ENCODE data around the gene TPM4. TPM values are rescaled to one million over a fixed set of nuclear protein-coding genes. Genes with fewer than 3 reads are reported as not detected.
A peak's percentile ranks its signal among the peaks of the same experiment; 100 is the strongest.

The TPM4 gene
- total RNA-seq, 1 donor: 1,233 TPM

DNA sequence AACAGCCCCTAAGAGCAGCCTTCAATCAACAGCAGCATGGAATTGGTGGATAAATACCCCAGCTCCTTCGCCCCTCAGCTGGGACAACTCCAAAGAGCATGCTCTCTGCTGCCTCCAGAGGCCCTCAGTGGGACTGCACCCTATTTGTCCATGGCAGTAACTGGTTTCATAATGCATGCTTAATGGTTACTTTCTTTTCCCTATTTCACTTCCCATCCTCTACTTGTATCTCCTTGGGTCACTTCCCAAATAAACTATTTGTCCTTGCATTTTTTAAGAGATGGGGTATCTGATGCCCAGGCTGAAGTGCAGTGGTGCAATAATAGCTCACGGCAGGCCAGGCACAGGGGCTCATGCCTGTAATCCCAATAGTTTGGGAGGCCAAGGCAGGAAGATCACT, 13.5 kb upstream of the TPM4 start:
- peak; percentile 91 for TF ChIP-seq CTCF (IDR thresholded peaks at IDR 0.05; ENCODE audit: extremely low read depth, low read depth, low read length)
- H3K27ac ChIP-seq (ENCODE audit: low read depth, low read length): peak overlapping the region; percentile 8

DNA sequence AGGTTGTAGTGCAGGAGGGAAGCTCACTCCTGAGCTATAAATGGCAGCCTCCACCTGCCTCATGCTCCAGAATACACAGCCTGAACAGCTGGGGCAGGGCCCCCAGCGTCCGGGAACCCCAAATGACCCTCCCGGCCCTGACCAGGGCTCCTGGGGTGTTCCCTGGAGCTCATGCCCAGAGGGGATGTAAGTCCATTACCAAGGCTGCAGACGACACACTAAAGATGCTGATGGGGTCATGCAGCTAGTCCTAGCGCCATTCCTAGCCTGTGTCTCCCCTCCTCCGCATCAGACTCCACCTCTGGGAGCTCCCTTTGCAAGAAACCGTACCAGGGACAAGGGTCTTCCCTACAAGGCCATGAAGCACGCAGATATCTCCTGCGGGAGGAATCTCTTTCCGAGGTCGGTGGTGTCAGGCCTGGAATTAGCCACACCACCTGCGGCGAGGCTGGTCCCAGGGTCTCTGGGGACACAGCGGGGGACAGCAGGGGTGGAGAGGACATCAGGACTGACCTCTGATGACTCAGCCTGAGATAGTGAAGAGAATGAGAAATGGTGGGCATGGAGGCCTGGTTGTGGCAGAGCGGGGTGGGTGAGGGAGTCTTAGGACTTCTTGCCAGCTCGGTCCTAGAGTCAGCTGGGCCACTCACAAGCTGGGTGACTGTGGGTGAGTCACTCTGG, 11.9 kb upstream of the TPM4 start:
- Histone ChIP-seq H2AFZ (ENCODE audit: low read length) (no peak overlapping the region), H3K27ac (ENCODE audit: low read depth, low read length) (peak overlapping the region; percentile 92), H3K4me3 (ENCODE audit: insufficient read depth, low read length) (no peak overlapping the region), H3K79me2 (ENCODE audit: insufficient read depth, low read length) (peaks cover 21% of the 10 kb centered on the region), H3K27me3 (ENCODE audit: insufficient read depth, low read length) (no peaks in the 10 kb centered on the region), H4K20me1 (ENCODE audit: insufficient read depth, low read length) (no peaks in the 10 kb centered on the region), H3K36me3 (ENCODE audit: insufficient read depth, low read length) (no peaks in the 10 kb centered on the region), H3K4me2 (ENCODE audit: insufficient read depth, low read length) (peak overlapping the region; percentile 26), H3K4me1 (ENCODE audit: insufficient read depth, low read length) (peaks cover 53% of the 10 kb centered on the region), H3K9me3 (ENCODE audit: low read depth, low read length) (no peaks in the 10 kb centered on the region)
- TF ChIP-seq CTCF (IDR thresholded peaks at IDR 0.05; ENCODE audit: extremely low read depth, low read depth, low read length): no peak
- no peak for DNase-seq (ENCODE audit: insufficient read length, low spot score, missing footprints)

More for the DNA sequence above, 13.5 kb upstream of the TPM4 start:
- Histone ChIP-seq H4K20me1 (ENCODE audit: insufficient read depth, low read length) (no peaks in the 10 kb centered on the region), H2AFZ (ENCODE audit: low read length) (no peak overlapping the region), H3K36me3 (ENCODE audit: insufficient read depth, low read length) (no peaks in the 10 kb centered on the region), H3K9me3 (ENCODE audit: low read depth, low read length) (no peaks in the 10 kb centered on the region), H3K27me3 (ENCODE audit: insufficient read depth, low read length) (no peaks in the 10 kb centered on the region), H3K4me1 (ENCODE audit: insufficient read depth, low read length) (peaks cover 39% of the 10 kb centered on the region), H3K4me3 (ENCODE audit: insufficient read depth, low read length) (no peak overlapping the region), H3K4me2 (ENCODE audit: insufficient read depth, low read length) (no peak overlapping the region), H3K79me2 (ENCODE audit: insufficient read depth, low read length) (peaks cover 6% of the 10 kb centered on the region)
- peak; percentile 60 for DNase-seq (ENCODE audit: insufficient read length, low spot score, missing footprints)

GRCh38 chr19:16066611-16067104, 9.6 kb upstream of the TPM4 start:
- Histone ChIP-seq H4K20me1 (ENCODE audit: insufficient read depth, low read length) (no peaks in the 10 kb centered on the region), H3K4me2 (ENCODE audit: insufficient read depth, low read length) (peak overlapping the region; percentile 26), H3K4me3 (ENCODE audit: insufficient read depth, low read length) (peak overlapping the region; percentile 66), H3K4me1 (ENCODE audit: insufficient read depth, low read length) (peaks cover 58% of the 10 kb centered on the region), H3K36me3 (ENCODE audit: insufficient read depth, low read length) (peaks cover 2% of the 10 kb centered on the region), H3K27ac (ENCODE audit: low read depth, low read length) (peak overlapping the region; percentile 92), H3K27me3 (ENCODE audit: insufficient read depth, low read length) (no peaks in the 10 kb centered on the region), H3K9me3 (ENCODE audit: low read depth, low read length) (no peaks in the 10 kb centered on the region), H3K79me2 (ENCODE audit: insufficient read depth, low read length) (peaks cover 41% of the 10 kb centered on the region), H2AFZ (ENCODE audit: low read length) (no peak overlapping the region)
- peak; percentile 82 for DNase-seq (ENCODE audit: insufficient read length, low spot score, missing footprints)
- peak; percentile 27 for TF ChIP-seq CTCF (IDR thresholded peaks at IDR 0.05; ENCODE audit: extremely low read depth, low read depth, low read length)

DNA sequence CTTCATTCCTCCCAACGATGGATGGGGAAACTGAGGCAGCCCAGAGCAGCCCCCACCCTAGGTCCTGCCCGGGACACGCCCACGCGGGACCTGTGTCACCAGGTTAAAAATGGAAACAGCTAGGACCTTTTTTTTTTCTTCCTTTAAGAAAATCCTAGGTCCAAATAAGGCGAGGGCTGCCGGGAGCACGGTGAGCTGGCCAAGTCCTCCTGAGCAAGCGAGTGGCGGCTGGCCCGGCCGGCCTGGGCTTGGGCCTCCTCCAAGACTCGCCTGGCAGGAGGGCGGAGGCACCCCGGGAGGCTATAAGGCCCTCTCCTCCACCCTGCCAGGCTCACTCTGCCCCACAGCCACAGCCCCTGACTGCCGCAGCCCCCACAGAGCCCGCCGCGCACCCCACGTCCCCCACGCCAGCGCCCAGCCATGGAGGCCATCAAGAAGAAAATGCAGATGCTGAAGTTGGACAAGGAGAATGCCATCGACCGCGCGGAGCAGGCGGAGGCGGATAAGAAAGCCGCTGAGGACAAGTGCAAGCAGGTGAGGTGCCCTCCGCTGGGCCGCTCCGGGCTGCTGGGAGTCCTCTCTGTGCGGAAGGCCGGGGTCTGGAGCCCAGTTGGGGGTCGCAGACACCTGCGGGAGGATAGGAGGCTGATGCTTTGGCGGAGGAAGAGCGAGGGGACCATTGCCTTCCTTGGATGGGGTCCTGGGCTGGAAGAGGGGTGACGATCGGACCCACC, 8.9 kb upstream of the TPM4 start:
- H3K27ac ChIP-seq (ENCODE audit: low read depth, low read length): peak overlapping the region; percentile 92
- no peaks in the 10 kb centered on the region for H4K20me1 ChIP-seq (ENCODE audit: insufficient read depth, low read length)
- peaks cover 58% of the 10 kb centered on the region for H3K4me1 ChIP-seq (ENCODE audit: insufficient read depth, low read length)
- peak overlapping the region; percentile 68 for H3K4me2 ChIP-seq (ENCODE audit: insufficient read depth, low read length)
- no peak overlapping the region for H2AFZ ChIP-seq (ENCODE audit: low read length)
- peaks cover 47% of the 10 kb centered on the region for H3K79me2 ChIP-seq (ENCODE audit: insufficient read depth, low read length)
- H3K9me3 ChIP-seq (ENCODE audit: low read depth, low read length): no peaks in the 10 kb centered on the region
- peak overlapping the region; percentile 66 for H3K4me3 ChIP-seq (ENCODE audit: insufficient read depth, low read length)
- H3K27me3 ChIP-seq (ENCODE audit: insufficient read depth, low read length): no peaks in the 10 kb centered on the region
- TF ChIP-seq CTCF (IDR thresholded peaks at IDR 0.05; ENCODE audit: extremely low read depth, low read depth, low read length): no peak
- peak; percentile 97 for DNase-seq (ENCODE audit: insufficient read length, low spot score, missing footprints)
- peaks cover 2% of the 10 kb centered on the region for H3K36me3 ChIP-seq (ENCODE audit: insufficient read depth, low read length)
